C4-2B (cell line): Measurements from ENCODE around the gene SLC6A13.

Experiments
- ZFX ChIP-seq: fragments of 450-650 bp; IDR thresholded peaks from 2 replicates; pipeline ENCODE4 v1.6.1; 2017
- TF ChIP-seq, protein P1 (sequence below): fragments of 450-650 bp; conservative IDR thresholded peaks from 2 replicates; pipeline ENCODE4 v1.5.1; 2017; ENCODE audit warnings: mild to moderate bottlenecking

- TF ChIP-seq, protein P1, sequence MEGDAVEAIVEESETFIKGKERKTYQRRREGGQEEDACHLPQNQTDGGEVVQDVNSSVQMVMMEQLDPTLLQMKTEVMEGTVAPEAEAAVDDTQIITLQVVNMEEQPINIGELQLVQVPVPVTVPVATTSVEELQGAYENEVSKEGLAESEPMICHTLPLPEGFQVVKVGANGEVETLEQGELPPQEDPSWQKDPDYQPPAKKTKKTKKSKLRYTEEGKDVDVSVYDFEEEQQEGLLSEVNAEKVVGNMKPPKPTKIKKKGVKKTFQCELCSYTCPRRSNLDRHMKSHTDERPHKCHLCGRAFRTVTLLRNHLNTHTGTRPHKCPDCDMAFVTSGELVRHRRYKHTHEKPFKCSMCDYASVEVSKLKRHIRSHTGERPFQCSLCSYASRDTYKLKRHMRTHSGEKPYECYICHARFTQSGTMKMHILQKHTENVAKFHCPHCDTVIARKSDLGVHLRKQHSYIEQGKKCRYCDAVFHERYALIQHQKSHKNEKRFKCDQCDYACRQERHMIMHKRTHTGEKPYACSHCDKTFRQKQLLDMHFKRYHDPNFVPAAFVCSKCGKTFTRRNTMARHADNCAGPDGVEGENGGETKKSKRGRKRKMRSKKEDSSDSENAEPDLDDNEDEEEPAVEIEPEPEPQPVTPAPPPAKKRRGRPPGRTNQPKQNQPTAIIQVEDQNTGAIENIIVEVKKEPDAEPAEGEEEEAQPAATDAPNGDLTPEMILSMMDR: no peak
- TF ChIP-seq ZFX: no peak
These were observed 80.7 kb downstream of the SLC6A13 start for GRCh38 chr12:181921-182320.
